A673 (cell line): ENCODE data around the gene DHX57.

Source experiments
- EZH2 ChIP-seq: fragments of 200-600 bp; sonication (generic); IDR thresholded peaks from 2 replicates; pipeline ENCODE4 v1.6.1; 2017; ENCODE audit warnings: borderline replicate concordance, low read depth, mild to moderate bottlenecking, mixed read lengths, antibody characterized with exemption, low read length; ENCODE audit not compliant: poor library complexity, severe bottlenecking
- TF ChIP-seq, protein P1 (sequence below): fragments of 300-800, 200-600 bp; sonication (generic); conservative IDR thresholded peaks from 2 replicates; pipeline ENCODE4 v1.5.1; 2017; ENCODE audit warnings: low read depth, mild to moderate bottlenecking, antibody characterized with exemption, low read length, moderate library complexity, mixed read lengths

DNA sequence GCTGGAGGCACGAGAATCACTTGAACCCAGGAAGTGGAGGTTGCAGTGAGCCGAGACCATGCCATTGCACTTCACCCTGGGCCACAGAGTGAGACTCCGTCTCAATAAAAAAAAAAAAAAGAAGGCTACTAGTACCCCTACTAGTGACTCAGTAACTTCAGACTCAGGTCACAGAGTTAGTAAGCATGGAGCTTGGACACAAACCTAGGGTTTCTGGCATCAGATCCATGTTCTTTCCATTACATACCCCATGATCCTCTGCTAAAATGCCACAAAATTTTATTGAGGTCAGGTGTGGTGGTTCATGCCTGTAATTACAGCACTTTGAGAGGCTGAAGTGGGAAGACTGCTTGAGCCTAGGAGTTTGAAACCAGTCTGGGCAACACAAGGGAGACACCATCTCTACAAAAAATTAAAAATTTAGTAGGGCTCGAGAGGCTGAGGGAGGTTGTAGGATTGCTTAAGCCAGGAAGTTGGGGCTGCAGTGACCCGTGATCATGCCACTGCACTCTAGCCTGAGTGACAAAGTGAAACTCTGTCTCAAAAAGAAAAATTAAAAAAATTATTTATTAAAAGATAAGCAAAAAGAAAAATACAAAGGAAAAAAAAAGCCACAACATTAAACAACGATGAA lies 45.1 kb downstream of the DHX57 start:
- TF ChIP-seq, protein P1, sequence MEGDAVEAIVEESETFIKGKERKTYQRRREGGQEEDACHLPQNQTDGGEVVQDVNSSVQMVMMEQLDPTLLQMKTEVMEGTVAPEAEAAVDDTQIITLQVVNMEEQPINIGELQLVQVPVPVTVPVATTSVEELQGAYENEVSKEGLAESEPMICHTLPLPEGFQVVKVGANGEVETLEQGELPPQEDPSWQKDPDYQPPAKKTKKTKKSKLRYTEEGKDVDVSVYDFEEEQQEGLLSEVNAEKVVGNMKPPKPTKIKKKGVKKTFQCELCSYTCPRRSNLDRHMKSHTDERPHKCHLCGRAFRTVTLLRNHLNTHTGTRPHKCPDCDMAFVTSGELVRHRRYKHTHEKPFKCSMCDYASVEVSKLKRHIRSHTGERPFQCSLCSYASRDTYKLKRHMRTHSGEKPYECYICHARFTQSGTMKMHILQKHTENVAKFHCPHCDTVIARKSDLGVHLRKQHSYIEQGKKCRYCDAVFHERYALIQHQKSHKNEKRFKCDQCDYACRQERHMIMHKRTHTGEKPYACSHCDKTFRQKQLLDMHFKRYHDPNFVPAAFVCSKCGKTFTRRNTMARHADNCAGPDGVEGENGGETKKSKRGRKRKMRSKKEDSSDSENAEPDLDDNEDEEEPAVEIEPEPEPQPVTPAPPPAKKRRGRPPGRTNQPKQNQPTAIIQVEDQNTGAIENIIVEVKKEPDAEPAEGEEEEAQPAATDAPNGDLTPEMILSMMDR: no peak
- no peak for TF ChIP-seq EZH2
